ENCODE measurements around the gene SPATA31D3.
"Not testable (repeated sequence)": the region's sequence is repeated elsewhere in the genome, so short reads cannot be mapped to it uniquely, and the experiment has no call there.

Gene SPATA31D3

GRCh38 chr9:81912135-81912534 lies 31.2 kb upstream of the SPATA31D3 start:
- TF ChIP-seq CTCF (IDR thresholded peaks at IDR 0.05; ENCODE audit: low read depth, low read length): no peak
- no peak overlapping the region for H3K4me3 ChIP-seq (ENCODE audit: low read depth, low read length)

GRCh38 chr9:81915801-81916505 lies 27.3 kb upstream of the SPATA31D3 start:
- no peak for TF ChIP-seq CTCF (IDR thresholded peaks at IDR 0.05; ENCODE audit: low read depth, low read length)
- H3K4me3 ChIP-seq (ENCODE audit: low read depth, low read length): no peak overlapping the region

GRCh38 chr9:81918507-81918906 lies 24.8 kb upstream of the SPATA31D3 start:
- not testable (repeated sequence) for H3K4me3 ChIP-seq (ENCODE audit: low read depth, low read length)

GRCh38 chr9:81928305-81928704 lies 15.0 kb upstream of the SPATA31D3 start, which contains the start of gene SPATA31D4:
SPATA31D4 (plus strand) TSS chr9:81928428; CDS start chr9:81928514, 86 bp downstream.
- not testable (repeated sequence) for H3K4me3 ChIP-seq (ENCODE audit: low read depth, low read length)

GRCh38 chr9:81930147-81930546 lies 13.2 kb upstream of the SPATA31D3 start:
- not testable (repeated sequence) for H3K4me3 ChIP-seq (ENCODE audit: low read depth, low read length)

GRCh38 chr9:81933547-81933946 lies 9.8 kb upstream of the SPATA31D3 start:
- H3K4me3 ChIP-seq (ENCODE audit: low read depth, low read length): not testable (repeated sequence)

- H3K4me3 ChIP-seq (ENCODE audit: low read depth, low read length): not testable (repeated sequence)
Observed at GRCh38 chr9:81948650-81949049, 5.3 kb downstream of the SPATA31D3 start.

- no peak for TF ChIP-seq CTCF (IDR thresholded peaks at IDR 0.05; ENCODE audit: low read depth, low read length)
- H3K4me3 ChIP-seq (ENCODE audit: low read depth, low read length): no peak overlapping the region
Observed at GRCh38 chr9:81953096-81953495, 9.8 kb downstream of the SPATA31D3 start.

- no peak overlapping the region for H3K4me3 ChIP-seq (ENCODE audit: low read depth, low read length)
- no peak for TF ChIP-seq CTCF (IDR thresholded peaks at IDR 0.05; ENCODE audit: low read depth, low read length)
Observed at GRCh38 chr9:81955625-81956024, 12.3 kb downstream of the SPATA31D3 start.

- no peak for TF ChIP-seq CTCF (IDR thresholded peaks at IDR 0.05; ENCODE audit: low read depth, low read length)
- no peak overlapping the region for H3K4me3 ChIP-seq (ENCODE audit: low read depth, low read length)
Observed at GRCh38 chr9:81964218-81965171, 21.2 kb downstream of the SPATA31D3 start.
